Colon (tissue), 2 donors: ENCODE measurements around the gene CFAP20.
"Not testable (repeated sequence)": the region's sequence is repeated elsewhere in the genome, so short reads cannot be mapped to it uniquely, and the experiment has no call there.

ENCODE experiments used
- FAIRE-seq: peaks from 2 replicates; lab custom pipeline; 2012; peaks lifted over from hg19 to GRCh38; lab: Jason Lieb, UNC
- donor health status: control.
- donor health status: control.

Gene CFAP20

GRCh38 chr16:58096249-58096648, 32.9 kb downstream of the CFAP20 start:
- no peak for FAIRE-seq

DNA sequence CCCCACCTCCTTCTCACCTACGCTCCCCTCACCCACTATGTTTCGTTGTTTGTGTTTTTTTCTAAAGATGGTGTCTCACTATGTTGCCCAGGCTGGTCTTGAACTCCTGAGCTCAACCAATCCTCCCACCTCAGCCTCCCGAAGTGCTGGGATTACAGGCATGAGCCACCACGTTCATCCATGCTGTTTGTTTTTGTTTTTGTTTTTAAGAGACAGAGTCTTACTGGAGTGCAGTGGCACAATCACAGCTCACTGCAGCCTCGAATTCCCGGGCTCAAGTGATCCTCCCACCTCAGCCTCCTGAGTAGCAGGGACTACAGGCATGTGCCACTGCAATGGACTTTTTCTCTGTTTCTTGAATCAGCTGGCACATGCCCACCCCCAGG, 33.6 kb downstream of the CFAP20 start:
- FAIRE-seq = not testable (repeated sequence)

DNA sequence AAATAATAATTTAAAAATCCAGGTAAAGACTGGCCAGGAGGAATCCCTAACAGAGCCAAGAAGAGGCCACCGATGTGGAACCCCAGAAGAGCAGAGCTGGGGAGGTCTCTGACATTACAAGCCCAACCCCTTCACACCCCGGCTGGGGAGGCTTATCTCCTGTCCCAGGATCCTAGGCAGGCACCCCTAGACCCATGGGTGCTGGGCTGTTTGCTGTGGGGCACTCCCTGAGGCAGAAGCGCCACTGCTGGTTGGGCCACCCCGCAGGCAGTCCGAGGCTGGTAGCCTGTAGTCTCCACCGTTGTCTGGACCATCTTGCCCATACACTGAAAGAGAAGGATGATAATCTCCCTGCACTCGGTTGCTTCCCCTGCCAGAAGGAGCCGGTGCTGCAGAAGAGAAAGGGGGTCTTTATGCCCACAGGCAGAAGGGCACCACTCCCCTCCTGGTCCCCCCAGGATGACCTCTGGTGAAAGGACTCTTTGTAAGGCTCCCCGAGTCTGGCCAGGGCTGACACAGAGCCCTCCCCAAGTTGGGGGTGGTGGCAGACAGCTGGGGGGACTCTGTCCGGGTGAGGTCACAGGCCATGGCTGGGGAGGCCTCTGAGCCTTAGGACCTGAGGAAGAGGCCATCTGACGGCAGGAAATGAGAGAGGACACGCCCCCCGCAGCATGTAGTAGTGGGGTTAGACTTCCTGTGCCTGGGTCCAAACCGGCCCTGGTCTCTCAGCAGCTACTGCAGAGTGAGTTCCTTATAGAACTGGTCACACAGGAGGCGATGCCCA, 34.2 kb downstream of the CFAP20 start:
- FAIRE-seq = no peak

DNA sequence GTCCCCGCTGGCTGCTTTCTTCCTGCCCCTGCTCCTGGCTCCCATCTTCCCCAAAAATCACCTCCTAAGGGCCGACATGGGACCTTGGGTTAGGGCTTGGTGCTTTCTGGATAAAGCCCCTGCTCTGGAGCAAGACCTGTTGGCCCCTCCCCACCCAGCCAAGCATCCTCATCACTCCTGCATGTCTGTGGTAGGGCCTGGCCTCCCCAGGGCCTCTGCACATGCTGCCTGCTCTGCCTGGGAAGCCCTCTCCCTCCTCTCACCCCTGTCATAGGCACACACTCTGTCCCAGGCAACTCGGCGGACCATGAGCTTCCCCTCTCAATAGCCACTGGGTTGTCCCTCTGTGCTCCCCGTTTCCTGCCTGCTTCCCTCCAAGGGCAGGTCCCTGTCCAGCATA, 35.2 kb downstream of the CFAP20 start:
- FAIRE-seq = no peak

DNA sequence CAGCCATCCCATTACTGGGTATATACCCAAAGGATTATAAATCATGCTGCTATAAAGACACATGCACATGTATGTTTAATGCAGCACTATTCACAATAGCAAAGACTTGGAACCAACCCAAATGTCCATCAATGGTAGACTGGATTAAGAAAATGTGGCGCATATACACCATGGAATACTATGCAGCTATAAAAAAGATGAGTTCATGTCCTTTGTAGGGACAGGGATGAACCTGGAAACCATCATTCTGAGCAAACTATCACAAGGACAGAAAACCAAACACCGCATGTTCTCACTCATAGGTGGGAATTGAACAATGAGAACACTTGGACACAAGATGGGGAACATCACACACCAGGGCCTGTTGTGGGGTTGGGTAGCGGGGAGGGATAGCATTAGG, 38.8 kb downstream of the CFAP20 start:
- FAIRE-seq = not testable (repeated sequence)

- FAIRE-seq = no peak
Observed at GRCh38 chr16:58088091-58088490, 41.1 kb downstream of the CFAP20 start.

GRCh38 chr16:58087209-58087913, 41.8 kb downstream of the CFAP20 start:
- no peak for FAIRE-seq

GRCh38 chr16:58086381-58087208, 42.6 kb downstream of the CFAP20 start:
- no peak for FAIRE-seq

DNA sequence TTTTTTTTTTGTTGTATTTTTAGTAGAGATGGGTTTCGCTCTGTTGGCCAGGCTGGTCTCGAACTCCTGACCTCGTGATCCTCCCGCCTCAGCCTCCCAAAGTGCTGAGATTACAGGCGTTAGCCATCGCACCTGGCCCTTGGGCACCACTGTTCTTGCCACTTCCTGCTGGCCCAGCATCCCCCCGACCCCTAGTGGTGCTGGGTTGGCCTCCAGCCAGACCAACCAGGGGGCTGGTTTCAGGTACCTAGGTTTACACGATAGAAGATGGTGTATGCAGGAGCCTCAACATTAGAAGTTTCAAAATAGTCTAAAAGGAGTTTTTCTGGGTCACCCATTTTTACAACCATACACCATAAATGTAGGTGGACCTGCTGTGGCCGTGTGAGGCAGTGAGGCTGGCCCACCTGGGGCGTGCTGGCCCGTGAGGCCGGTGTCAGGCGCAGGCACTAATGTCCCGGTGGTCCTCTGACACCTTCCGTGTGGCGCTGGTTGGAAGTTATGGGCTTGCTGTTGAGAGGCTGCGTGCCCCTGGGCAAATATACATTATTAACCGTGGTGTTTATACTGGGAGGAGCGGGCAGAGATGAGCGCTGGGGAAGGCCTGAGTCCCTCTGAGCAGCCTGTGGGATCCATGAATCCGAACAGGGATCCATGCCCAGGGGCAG, 43.5 kb downstream of the CFAP20 start:
- no peak for FAIRE-seq

GRCh38 chr16:58085171-58085570, 44.0 kb downstream of the CFAP20 start:
- no peak for FAIRE-seq

GRCh38 chr16:58084635-58085034, 44.5 kb downstream of the CFAP20 start:
- FAIRE-seq = no peak

- FAIRE-seq = no peak
Observed at GRCh38 chr16:58082381-58082780, 46.8 kb downstream of the CFAP20 start.

- not testable (repeated sequence) for FAIRE-seq
Observed at GRCh38 chr16:58080657-58081056, 48.5 kb downstream of the CFAP20 start.

DNA sequence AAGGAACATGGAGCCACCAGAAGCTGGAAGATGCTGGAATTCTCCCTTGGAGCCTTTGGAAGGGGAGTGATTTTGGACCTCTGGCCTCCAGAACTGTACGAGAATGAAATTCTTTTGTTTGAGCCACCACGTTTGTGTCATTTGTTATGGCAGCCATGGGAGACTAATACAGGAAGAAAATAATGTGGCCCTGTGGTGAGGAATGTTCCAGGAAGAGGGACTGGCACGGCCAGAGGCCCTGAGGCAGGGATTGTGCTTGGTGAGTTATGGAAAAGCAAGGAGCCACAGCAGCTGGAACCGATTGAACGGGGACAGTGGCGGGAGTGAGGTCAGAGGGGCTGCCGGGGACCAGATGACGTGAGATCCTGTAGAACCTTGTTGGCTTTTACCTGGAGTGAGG, 51.4 kb downstream of the CFAP20 start:
- no peak for FAIRE-seq

GRCh38 chr16:58076514-58076913, 52.7 kb downstream of the CFAP20 start:
- no peak for FAIRE-seq

DNA sequence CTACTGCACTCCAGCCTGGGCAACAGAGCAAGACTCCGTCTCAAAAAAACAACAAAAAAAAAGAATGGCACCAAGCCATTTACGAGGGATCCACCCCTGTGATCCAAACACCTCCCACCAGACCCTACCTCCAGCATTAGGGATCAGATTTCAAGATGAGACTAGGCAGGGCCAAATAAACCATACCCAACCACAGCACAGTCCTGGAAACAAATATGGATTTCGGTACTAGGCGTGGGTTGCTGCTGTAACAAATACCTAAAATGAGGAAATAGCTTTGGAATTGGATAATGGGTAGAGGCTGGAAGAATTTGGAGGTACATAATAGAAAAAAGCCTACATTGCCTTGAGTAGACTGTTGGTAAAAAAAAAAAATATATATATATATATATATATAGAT, 54.5 kb downstream of the CFAP20 start:
- FAIRE-seq = no peak

GRCh38 chr16:58073086-58073485, 56.1 kb downstream of the CFAP20 start:
- not testable (repeated sequence) for FAIRE-seq

DNA sequence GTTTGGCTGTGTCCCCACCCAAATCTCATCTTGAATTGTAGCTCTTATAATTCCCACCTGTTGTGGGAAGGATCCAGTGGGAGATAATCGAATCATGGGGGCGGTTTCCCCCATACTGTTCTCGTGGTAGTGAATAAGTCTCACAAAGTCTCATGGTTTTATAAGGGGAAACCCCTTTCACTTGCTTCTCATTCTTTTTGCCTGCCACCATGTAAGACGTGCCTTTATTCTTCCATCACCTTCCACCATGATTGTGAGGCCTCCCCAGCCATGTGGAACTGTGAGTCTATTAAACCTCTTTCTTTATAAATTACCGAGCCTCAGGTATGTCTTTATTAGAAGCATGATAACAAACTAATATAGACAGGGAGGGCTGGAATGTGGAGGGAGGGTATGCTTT, 57.0 kb downstream of the CFAP20 start:
- FAIRE-seq = not testable (repeated sequence)

GRCh38 chr16:58070585-58070984, 58.6 kb downstream of the CFAP20 start:
- no peak for FAIRE-seq
